Measurements from ENCODE around the gene TM9SF1. TPM values are rescaled to one million over a fixed set of nuclear protein-coding genes. Genes with fewer than 3 reads are reported as not detected.
A peak's percentile ranks its signal among the peaks of the same experiment; 100 is the strongest.

Gene TM9SF1
- polyA plus RNA-seq, 2 of the 4 experiments (the other 2 are of a cell fraction) = 48.0 to 62.2 TPM

GRCh38 chr14:24145690-24146452, 49.4 kb downstream of the TM9SF1 start:
- CTCF ChIA-PET = interaction anchor here (0.6 to 12.6 kb wide), 10 partner anchors 9 to 825 kb away, joined by 3 to 168 read pairs (median 3); partner anchors contain the start of genes IRF9 and PABPN1
- H3K4me2 ChIP-seq = peak overlapping the region; percentile 85
- no peaks in the 10 kb centered on the region for H3K9me3 ChIP-seq
- 5% methylated on average over 9 of the region's 9 CpGs for WGBS (ENCODE audit: missing lambda C conversion rate)
- no peak for TF ChIP-seq ESRRA (IDR thresholded peaks at IDR 0.05; ENCODE audit: borderline replicate concordance, low read length)
- no peak for TF ChIP-seq REST (IDR thresholded peaks at IDR 0.05)
- no peak for TF ChIP-seq TFCP2L1 (CRISPR knock-in tag; IDR thresholded peaks at IDR 0.05)
- no peak for TF ChIP-seq ZFP36 (IDR thresholded peaks at IDR 0.05; ENCODE audit: borderline replicate concordance, partially characterized antibody)
- TF ChIP-seq CEBPB (IDR thresholded peaks at IDR 0.05) = no peak
- TF ChIP-seq CHD2 (IDR thresholded peaks at IDR 0.05; ENCODE audit: low read length, partially characterized antibody) = no peak
- no peak for TF ChIP-seq RNF2 (IDR thresholded peaks at IDR 0.05; ENCODE audit: borderline replicate concordance, low read depth)
- peak; percentile 0 to 1; a peak in 2 of 6 replicates for ATAC-seq
- FAIRE-seq = no peak
- H3K4me1 ChIP-seq = peaks cover 18% of the 10 kb centered on the region
- peak overlapping the region; percentile 91 to 98 for H3K27ac ChIP-seq
- DNase-seq (ENCODE audit: low read depth in 1 of 2, low spot score in 1 of 2) = peak in 1 of 2 experiments; percentile 51
- POLR2A ChIA-PET = interaction anchor here (0.6 to 2.5 kb wide), 8 partner anchors 10 to 887 kb away, joined by 3 to 18 read pairs (median 4); partner anchors contain the start of genes CARMIL3, DCAF11, IRF9 and MDP1
- H3K4me3 ChIP-seq = peak overlapping the region; percentile 89

GRCh38 chr14:24145219-24145618, 50.0 kb downstream of the TM9SF1 start:
- ChIA-PET POLR2A (no interaction called here), CTCF (interaction anchor here (0.6 to 12.6 kb wide), 7 partner anchors 8 to 824 kb away, joined by 3 to 168 read pairs (median 5); partner anchors contain the start of genes DCAF11, IRF9, NRL and PABPN1)
- H3K4me2 ChIP-seq = peak overlapping the region; percentile 85
- peak overlapping the region; percentile 89; the same call in 2 of the 3 replicates for H3K4me3 ChIP-seq
- DNase-seq (ENCODE audit: low read depth in 1 of 2, low spot score in 1 of 2) = no peak
- peaks cover 18% of the 10 kb centered on the region for H3K4me1 ChIP-seq
- peak overlapping the region; percentile 91 to 98; a peak in 4 of 6 replicates for H3K27ac ChIP-seq
- no peaks in the 10 kb centered on the region for H3K9me3 ChIP-seq
- no peak for TF ChIP-seq TP53 (CRISPR knock-in tag; IDR thresholded peaks at IDR 0.05)
- no peak for TF ChIP-seq NR3C1 (IDR thresholded peaks at IDR 0.05)
- TF ChIP-seq FOSL2 (IDR thresholded peaks at IDR 0.05) = no peak
- no peak for TF ChIP-seq FOSL2 (CRISPR knock-in tag; IDR thresholded peaks at IDR 0.05)
- TF ChIP-seq FOSB (CRISPR knock-in tag; IDR thresholded peaks at IDR 0.05) = no peak
- TF ChIP-seq RFX5 (IDR thresholded peaks at IDR 0.05) = no peak
- TF ChIP-seq KDM1A (IDR thresholded peaks at IDR 0.05; ENCODE audit: low read depth) = no peak
- no peak for TF ChIP-seq ELK1 (IDR thresholded peaks at IDR 0.05; ENCODE audit: low read depth, low read length)
- TF ChIP-seq ATOH8 (CRISPR knock-in tag; IDR thresholded peaks at IDR 0.05; ENCODE audit: low read depth) = no peak
- no peak for TF ChIP-seq ZC3H11A (IDR thresholded peaks at IDR 0.05)
- no peak for TF ChIP-seq POLR2A (IDR thresholded peaks at IDR 0.05; ENCODE audit: low read length)
- ATAC-seq = no peak
- 91% methylated on average over 2 of the region's 2 CpGs for WGBS (ENCODE audit: missing lambda C conversion rate)
- FAIRE-seq = no peak
